ENCODE data around the gene LY86.

The LY86 gene

DNA sequence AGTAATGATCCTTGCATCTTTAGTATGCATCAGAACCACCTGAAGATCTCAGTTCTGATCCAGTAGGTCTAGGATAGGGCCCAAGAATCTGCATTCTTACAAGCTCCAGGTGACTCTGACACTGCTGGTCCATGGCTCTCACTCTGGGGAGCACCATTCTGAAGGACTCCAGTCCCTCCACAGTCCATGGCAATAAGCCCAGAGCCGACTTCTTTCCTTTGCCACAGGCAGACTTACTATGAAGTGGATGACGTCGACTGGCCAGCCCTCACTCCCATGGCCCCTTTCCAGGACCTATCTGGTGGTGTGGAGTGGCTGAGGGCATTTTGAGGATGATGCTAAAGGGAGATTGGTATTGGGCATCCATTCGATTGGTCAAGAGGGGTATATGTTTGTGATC lies 21.8 kb upstream of the LY86 start:
- H3K4me3 Mint-ChIP-seq: no peak overlapping the region
- peaks cover 17% of the 10 kb centered on the region for H3K27me3 Mint-ChIP-seq (ENCODE audit: low read depth, poor library complexity)
- no peaks in the 10 kb centered on the region for H3K4me1 Mint-ChIP-seq
- no peak for DNase-seq
- peaks cover 11% of the 10 kb centered on the region for H3K9me3 Mint-ChIP-seq
- H3K36me3 Mint-ChIP-seq (ENCODE audit: low read depth): no peaks in the 10 kb centered on the region
- TF ChIP-seq CTCF (IDR thresholded peaks at IDR 0.05): no peak
- no peak overlapping the region for H3K27ac Mint-ChIP-seq

DNA sequence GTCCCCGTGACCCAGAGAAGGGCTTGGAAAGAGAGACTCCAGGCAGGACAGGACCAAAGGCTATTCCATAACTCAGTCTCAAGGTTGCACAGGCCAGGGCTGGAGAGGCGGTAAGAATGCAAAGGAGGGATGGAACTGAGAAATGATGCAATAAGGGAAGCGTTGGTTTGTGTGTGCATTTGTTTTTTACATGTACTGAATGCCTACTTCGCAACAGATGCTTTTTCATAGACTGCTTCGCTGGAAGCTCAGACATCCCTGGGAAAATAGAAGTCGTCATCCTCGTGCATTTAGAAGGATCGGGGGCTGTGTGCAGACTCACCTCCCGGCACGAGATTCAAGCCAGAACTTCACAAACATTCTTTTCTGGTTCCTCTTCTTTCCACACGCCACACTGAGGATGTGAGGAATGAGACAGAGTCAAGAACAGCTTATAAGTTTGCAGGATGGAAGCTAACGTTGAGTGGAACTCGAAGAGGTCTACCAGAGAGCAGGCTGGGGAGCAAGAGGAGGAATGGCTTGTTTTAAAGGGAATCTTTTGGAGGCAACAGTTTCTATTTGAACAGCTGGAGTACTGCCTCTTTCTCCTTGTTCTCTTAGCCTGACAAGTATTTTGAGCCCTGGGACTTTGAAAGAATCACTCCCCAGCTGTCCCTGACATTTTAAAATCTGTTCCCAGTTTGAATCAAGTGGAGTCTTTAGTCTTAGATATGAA lies 19.3 kb upstream of the LY86 start:
- Mint-ChIP-seq H3K4me1 (no peaks in the 10 kb centered on the region), H3K36me3 (ENCODE audit: low read depth) (no peaks in the 10 kb centered on the region), H3K27ac (no peak overlapping the region), H3K9me3 (peaks cover 12% of the 10 kb centered on the region), H3K27me3 (ENCODE audit: low read depth, poor library complexity) (peaks cover 28% of the 10 kb centered on the region), H3K4me3 (no peak overlapping the region)
- DNase-seq: no peak
- no peak for TF ChIP-seq CTCF (IDR thresholded peaks at IDR 0.05)

DNA sequence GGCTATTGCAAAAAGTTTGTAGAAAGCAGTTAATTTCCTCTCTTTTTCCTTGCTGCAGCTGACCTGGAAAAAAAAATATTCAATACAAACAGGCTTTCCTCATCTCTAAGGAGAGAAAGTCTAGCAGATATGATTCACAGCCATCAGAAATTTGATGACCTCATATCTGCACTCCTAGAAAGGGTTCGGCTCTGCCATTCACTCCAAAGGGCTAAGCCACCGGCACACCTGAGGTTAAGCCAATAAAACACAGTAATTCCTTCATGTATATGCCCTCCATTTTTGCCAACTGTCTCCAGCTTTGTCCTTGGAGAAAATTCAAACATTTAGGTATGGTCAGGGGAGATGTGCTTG lies 18.7 kb upstream of the LY86 start:
- no peak for TF ChIP-seq CTCF (IDR thresholded peaks at IDR 0.05)
- Mint-ChIP-seq H3K4me3 (no peak overlapping the region), H3K27ac (no peak overlapping the region), H3K27me3 (ENCODE audit: low read depth, poor library complexity) (peaks cover 28% of the 10 kb centered on the region), H3K36me3 (ENCODE audit: low read depth) (no peaks in the 10 kb centered on the region), H3K9me3 (peaks cover 16% of the 10 kb centered on the region), H3K4me1 (no peaks in the 10 kb centered on the region)
- no peak for DNase-seq

DNA sequence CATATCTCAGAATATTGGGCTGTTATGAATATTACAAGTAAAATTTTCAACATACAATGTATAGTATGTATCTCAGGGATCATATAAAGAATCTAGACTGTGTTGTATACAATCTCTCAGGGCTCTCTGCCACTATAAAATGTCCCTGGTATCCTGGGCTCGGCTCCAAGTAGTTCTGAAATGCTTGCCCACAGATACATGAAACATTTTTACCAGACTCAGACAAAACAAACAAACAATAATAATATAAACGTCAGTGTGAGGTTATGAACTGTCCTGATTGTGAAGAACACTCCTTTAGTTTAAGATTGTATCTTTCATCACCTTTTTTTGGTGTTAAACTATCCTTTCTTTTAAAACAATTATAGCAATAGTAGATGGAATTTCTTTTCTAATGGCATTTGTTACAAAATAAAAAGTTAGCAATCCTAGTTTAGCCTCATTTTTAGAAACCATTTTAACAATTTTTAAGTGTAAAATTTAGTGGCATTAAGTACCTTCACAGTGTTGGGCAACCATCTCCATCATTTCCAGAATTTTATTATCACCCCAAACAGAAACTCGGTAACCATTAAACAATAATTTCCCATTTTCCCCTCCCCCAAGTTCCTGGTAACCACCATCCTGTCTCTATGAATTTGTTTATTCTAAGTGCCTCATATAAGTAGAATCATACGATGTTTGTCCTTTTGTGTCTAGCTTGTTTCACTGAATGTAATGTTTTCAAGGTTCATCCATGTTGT lies 17.4 kb upstream of the LY86 start:
- no peak overlapping the region for H3K27ac Mint-ChIP-seq
- H3K27me3 Mint-ChIP-seq (ENCODE audit: low read depth, poor library complexity): peaks cover 24% of the 10 kb centered on the region
- TF ChIP-seq CTCF (IDR thresholded peaks at IDR 0.05): no peak
- H3K4me1 Mint-ChIP-seq: no peaks in the 10 kb centered on the region
- H3K9me3 Mint-ChIP-seq: peaks cover 24% of the 10 kb centered on the region
- H3K36me3 Mint-ChIP-seq (ENCODE audit: low read depth): no peaks in the 10 kb centered on the region
- H3K4me3 Mint-ChIP-seq: no peak overlapping the region
- DNase-seq: no peak

GRCh38 chr6:6575143-6575542 lies 13.4 kb upstream of the LY86 start:
- Mint-ChIP-seq H3K27ac (no peak overlapping the region), H3K9me3 (peaks cover 48% of the 10 kb centered on the region), H3K4me3 (no peak overlapping the region), H3K36me3 (ENCODE audit: low read depth) (no peaks in the 10 kb centered on the region), H3K4me1 (no peaks in the 10 kb centered on the region), H3K27me3 (ENCODE audit: low read depth, poor library complexity) (peaks cover 11% of the 10 kb centered on the region)
- DNase-seq: no peak
- no peak for TF ChIP-seq CTCF (IDR thresholded peaks at IDR 0.05)

GRCh38 chr6:6577735-6578134 lies 10.8 kb upstream of the LY86 start:
- Mint-ChIP-seq H3K27ac (no peak overlapping the region), H3K36me3 (ENCODE audit: low read depth) (no peaks in the 10 kb centered on the region), H3K4me1 (no peaks in the 10 kb centered on the region), H3K27me3 (ENCODE audit: low read depth, poor library complexity) (peaks cover 6% of the 10 kb centered on the region), H3K9me3 (peaks cover 56% of the 10 kb centered on the region), H3K4me3 (no peak overlapping the region)
- no peak for DNase-seq
- no peak for TF ChIP-seq CTCF (IDR thresholded peaks at IDR 0.05)
